Measurements from ENCODE around the gene C1QTNF1.
A peak's percentile ranks its signal among the peaks of the same experiment; 100 is the strongest.

C1QTNF1 gene

DNA sequence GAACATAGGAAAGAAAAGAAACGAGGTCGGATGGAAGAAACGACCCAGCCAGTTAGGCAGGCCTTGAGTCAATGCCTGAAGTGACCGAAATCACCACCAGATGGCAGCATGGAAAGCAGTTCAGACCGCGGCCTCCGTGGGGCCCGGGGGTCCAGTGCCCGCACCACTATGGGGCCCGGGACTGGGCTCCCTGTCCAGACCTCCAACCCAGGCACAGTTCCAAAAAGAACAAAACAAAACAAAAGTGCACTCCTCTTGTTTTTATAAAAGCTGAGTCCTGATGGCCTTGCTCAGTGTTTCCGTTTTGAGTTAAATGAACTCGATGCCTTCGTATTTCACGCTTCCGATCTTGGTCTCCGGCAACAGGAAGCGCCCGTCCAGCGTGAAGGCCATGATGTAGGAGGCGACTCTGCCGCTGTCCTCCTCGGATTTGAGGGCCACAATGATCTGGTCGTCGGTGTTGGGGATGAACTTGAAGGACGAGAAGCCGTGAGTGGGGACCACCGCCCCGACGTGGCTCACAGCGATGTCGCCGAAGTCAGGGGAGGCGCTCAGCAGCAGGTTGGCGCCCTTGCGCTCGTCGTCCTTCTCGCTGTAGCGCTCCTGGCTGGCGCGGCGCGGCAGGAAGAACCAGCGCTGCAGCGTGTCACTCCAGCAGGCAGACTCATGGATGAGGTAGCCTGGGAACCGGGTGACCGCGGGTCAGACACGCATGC is 30.6 kb upstream of the C1QTNF1 start:
- DNase-seq: peak; percentile 48

- DNase-seq: no peak
These were observed 29.8 kb upstream of the C1QTNF1 start for GRCh38 chr17:78993981-78994671.

- DNase-seq: no peak
These were observed 28.8 kb upstream of the C1QTNF1 start for GRCh38 chr17:78995022-78995760.

GRCh38 chr17:78995761-78996451 is 28.1 kb upstream of the C1QTNF1 start:
- DNase-seq: no peak

- DNase-seq: no peak
These were observed 27.2 kb upstream of the C1QTNF1 start for GRCh38 chr17:78996781-78997201.

GRCh38 chr17:78997231-78997741 is 26.7 kb upstream of the C1QTNF1 start:
- DNase-seq: no peak

DNA sequence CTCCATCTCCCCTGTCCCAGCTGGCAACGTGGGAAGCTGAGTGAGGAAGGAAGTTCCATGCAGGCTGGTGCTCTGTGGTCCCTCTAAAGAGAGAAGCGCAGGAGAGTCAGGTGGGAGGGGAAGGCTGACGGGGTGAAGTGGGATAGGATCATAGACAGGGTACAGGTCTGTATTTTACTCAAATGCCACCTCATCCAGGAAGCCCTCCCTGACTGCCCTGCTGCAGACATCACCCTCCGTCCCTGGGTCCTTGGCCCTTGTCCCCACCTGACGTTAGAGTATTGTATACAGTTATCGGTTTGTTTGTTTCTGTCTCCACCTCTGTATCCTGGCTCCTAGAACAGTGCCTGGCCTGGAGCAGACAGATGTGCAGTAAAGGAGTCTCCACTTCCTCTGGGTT is 26.1 kb upstream of the C1QTNF1 start:
- no peak for DNase-seq

DNA sequence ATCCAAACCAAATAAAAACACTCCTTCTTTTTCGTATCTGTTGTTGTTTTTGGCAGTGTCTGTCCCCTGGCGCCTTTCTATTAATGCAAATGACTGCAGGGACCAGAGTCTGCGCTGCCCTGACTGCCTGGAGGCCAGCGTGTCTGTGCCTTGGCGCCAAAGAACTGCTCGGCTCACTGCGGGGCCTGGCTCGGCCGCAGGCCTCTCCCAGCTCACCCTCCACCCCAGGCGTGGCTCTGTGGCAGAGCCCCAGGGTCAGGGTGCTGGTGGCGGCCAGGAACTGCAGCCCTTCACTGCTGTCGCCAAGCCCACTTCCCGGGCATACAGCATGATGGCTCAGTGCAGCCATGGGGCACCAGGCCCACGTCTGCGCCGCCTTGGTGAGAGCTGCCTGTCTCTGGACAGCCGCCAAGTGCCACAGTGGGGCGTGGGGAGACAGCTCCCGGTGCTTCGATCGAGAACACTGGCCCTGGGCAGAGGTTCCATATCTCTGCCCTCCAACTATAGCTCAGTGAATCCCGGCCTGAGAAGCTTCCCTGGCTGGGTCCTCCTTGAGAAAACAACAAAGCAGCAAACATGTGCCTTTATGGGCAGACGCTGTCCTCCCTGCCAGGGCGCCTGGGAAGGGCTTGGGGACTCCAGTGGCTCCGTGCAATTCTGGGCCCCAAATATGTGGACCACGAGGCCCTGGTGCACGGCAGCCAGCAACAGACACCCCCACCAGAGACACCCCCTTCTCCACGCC is 25.5 kb upstream of the C1QTNF1 start:
- no peak for DNase-seq

- DNase-seq: no peak
These were observed 24.8 kb upstream of the C1QTNF1 start for GRCh38 chr17:78999056-78999768.

DNA sequence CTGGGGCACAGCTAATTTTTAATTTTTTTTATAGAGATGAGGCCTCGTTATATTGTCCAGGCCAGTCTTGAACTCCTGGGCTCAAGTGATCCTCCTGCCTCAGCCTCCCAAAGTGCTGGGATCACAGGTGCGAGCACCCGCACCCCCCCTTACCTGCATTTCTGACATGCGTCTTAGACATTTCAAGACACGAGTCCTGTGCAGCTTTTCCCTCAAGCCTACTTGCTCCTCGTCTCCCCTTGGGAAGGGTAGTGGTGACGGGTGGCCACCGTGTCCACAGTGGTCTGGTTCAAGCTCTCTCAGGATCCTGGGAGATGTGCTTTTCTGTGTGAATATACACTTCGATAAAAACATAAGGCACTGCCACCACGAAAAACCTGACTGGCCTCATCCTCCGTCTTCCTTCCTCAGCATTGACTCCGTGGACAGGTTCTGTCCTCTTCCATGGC is 24.0 kb upstream of the C1QTNF1 start:
- no peak for DNase-seq

DNA sequence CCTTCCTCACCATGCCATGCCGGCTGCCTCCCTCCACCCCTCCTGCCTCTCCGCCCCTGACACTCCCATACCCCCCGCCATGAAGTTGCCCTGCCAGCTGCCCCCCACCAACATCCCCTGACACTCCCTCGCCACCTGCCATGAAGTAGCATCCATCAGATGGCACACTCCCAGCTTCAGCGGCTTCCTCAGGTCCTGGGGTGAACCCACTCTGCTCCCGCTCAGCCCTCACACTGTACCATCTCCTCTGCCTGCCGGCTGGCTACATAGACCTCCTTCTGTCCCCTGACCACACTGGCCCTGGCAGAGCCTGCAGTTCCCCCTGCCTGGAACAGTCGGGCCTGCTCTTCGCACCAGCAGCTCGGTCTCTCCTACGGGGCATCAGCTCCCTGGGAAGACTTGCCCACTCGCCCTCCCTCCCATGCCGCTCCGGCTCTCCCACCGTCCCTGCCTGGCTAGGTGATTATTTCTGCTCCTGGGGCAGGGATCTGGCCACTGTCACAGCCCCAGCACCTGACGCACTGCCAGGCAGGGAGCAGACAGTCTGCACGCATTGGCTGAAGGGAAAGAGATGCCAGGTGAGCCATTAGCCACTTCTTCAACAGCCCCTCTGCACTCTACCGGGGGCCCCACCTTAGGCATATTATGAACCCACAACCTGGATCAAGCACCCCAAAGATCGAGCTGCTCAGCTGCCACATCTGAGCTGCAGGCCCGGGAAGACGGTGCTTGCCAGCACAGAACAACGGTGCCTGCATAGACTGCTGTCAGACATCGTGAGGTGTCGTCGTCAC is 23.4 kb upstream of the C1QTNF1 start:
- no peak for DNase-seq

- no peak for DNase-seq
These were observed 22.6 kb upstream of the C1QTNF1 start for GRCh38 chr17:79001190-79002020.

DNA sequence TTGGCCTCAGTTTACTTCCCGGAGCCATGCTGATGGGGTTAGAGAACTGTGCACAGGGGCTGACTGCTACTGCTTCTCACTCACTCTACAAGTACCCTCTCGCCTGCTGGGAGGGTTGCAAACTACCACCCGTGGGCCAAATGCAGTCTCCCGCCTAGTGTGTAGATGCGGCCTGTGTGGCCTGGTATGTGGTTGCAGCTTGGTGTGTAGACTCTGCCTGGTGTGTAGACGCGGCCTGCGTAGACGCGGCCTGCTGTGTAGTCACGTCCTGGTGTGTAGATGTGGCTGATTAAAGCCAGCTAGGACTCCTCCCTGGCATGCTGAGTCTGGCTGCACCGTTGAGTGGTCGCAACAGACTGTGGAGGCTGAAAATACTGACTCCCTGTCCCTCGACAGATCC is 21.7 kb upstream of the C1QTNF1 start:
- DNase-seq: no peak

DNA sequence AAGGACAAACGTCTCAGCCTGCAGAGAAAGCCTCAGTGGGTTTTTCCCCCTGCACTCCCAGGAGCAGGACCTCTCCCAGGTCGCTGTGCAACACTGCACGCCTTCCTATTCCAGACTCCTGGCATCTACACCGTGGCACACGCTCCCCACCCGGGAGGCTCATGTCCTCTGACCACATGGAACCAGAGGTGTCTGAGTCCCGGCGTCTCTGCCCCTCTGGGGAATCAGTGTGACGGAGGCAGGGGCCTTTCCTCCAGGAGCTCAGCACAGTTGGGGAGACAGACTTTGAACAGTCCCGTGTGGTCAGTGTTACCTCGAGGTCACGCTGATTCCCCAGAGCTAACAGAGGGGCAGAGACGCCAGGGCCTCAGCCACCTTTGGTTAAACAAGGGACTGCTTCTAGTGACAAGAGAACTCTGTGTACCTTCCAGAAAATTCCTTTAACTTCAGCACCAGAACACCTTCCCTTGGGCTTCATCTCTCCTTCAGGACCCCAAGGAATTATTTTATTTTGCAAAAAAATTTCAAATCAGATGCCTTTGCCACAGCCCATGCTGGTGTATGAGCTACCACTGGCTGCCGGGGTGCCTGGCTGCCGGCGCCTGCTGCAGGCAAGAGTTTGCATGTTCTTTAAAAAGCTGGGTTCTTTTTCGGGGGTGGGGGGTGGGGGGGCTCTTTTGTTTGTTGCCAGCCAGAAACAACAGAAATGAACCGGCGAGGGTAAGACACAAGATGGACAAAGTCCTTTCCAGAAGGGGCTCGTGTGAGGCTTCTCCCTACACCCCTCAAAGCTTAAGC is 21.0 kb upstream of the C1QTNF1 start:
- DNase-seq: no peak

DNA sequence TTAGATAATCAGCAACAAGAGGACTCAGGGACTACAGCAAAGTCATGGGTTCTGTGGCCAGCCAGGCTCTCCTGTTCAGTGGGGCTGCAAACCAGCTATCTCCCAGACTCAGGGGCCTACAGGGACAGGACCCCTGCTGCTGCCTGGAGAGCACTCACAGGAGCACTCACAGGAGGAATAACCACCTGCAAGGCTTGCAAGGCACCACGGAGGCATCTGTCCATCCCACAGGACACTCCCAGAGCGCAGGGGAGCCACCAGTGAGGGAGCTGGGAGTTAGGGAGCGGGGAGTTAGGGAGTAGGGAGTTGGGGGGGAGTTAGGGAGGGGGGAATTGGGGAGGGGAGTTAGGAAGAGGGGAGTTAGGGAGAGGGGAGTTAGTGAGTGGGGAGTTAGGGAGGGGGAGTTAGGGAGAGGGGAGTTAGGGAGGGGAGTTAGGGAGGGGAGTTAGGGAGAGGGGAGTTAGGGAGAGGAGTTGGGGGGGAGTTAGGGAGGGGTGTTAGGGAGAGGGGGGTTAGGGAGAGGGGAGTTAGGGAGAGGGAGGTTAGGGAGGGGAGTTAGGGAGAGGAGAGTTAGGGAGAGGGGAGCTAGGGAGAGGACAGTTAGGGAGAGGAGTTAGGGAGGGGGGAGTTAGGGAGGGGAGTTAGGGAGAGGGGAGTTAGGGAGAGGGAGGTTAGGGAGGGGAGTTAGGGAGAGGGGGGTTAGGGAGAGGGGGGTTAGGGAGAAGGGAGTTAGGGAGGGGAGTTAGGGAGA is 20.1 kb upstream of the C1QTNF1 start:
- no peak for DNase-seq

DNA sequence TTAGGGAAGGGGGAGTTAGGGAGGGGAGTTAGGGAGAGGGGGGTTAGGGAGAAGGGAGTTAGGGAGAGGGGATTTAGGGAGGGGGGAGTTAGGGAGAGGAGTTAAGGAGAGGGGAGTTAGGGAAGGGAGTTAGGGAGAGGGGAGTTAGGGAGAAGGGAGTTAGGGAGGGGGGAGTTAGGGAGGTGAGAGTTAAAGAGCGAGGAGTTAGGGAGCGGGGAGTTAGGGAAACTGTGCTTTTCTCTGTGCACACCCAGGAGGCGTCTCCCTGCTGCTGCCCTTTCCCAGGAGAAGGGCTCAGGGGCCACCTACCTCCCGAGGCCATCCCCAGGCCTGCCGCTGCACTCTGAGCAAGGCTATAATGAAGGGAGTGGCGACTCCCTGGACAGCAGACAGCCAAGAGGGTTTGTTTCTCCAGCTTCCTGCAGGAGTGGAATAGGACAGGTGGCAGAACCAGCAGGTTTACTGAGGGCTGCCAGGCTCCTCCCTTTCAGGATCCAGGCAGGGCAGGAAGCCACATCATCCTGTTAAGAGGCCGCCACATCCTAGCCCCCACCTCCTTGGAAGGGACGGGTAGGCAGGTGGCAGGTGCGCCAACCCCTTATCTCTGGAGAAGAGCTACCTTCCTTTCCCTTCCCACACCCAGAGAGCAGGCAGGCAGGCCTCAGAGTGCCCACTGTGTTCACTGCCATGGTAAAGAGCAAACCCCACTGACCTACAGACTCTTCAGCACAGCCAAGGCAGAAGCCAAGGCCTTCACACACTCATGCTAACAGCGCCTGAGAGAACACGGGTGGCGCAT is 18.7 kb upstream of the C1QTNF1 start:
- no peak for DNase-seq

DNA sequence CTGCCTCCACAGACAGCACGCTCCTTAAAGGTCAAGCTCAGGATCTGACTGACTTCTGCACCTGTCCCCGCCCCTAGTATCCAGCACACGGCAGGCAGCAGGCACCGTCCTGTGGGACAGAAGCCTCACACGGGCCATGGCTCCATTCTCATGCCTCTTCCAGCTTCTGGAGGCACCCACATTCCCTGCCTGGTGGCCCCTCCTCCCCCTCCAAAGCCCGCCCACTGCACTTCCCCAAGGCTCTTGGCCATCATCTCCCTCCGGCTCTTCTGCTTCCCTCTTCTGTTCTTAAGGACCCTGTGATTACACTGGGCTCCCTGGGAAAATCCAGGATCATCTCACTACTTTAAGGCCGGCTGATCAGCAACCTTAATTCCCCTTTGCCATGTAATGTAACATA is 17.9 kb upstream of the C1QTNF1 start:
- no peak for DNase-seq
